ENCODE data around the gene KIAA0408.
"Not testable (repeated sequence)": the region's sequence is repeated elsewhere in the genome, so short reads cannot be mapped to it uniquely, and the experiment has no call there.

The KIAA0408 gene

GRCh38 chr6:127420556-127420955 is 38.6 kb downstream of the KIAA0408 start:
- in situ Hi-C loops (cut with MboI; ENCODE audit: low sequenced_read_pairs), result no loop called here

- in situ Hi-C loops (cut with MboI; ENCODE audit: low sequenced_read_pairs), result no loop called here
These were observed 44.1 kb downstream of the KIAA0408 start for GRCh38 chr6:127415096-127415495.

- in situ Hi-C loops (cut with MboI; ENCODE audit: low sequenced_read_pairs), result not testable (repeated sequence)
These were observed 46.1 kb downstream of the KIAA0408 start for GRCh38 chr6:127413123-127413522.

- in situ Hi-C loops (cut with MboI; ENCODE audit: low sequenced_read_pairs), result not testable (repeated sequence)
These were observed 47.2 kb downstream of the KIAA0408 start for GRCh38 chr6:127412016-127412415.

Data from HL-60/S4 (cell line).